ENCODE measurements around the gene LSM3.

DNA sequence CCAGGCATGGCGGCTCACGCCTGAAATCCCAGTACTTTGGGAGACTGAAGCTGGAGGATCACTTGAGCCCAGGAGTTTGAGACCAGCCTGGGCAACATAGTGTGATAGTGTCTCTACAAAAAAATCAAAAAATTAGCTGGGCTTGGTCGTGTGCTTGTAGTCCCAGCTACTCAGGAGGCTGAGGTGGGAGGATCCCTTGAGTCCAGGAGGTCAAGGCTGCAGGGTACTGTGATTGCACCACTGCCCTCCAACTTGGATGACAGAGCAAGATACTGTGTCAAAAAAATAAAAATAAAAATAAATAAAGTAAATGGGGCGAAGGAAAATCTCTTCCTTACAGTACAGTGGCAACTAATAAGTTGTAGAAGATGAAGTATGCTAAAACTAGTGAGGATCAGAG, 29.6 kb downstream of the LSM3 start:
- TF ChIP-seq, protein P1, sequence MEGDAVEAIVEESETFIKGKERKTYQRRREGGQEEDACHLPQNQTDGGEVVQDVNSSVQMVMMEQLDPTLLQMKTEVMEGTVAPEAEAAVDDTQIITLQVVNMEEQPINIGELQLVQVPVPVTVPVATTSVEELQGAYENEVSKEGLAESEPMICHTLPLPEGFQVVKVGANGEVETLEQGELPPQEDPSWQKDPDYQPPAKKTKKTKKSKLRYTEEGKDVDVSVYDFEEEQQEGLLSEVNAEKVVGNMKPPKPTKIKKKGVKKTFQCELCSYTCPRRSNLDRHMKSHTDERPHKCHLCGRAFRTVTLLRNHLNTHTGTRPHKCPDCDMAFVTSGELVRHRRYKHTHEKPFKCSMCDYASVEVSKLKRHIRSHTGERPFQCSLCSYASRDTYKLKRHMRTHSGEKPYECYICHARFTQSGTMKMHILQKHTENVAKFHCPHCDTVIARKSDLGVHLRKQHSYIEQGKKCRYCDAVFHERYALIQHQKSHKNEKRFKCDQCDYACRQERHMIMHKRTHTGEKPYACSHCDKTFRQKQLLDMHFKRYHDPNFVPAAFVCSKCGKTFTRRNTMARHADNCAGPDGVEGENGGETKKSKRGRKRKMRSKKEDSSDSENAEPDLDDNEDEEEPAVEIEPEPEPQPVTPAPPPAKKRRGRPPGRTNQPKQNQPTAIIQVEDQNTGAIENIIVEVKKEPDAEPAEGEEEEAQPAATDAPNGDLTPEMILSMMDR (IDR thresholded peaks at IDR 0.05), result no peak
- TF ChIP-seq EP300 (IDR thresholded peaks at IDR 0.05), result no peak

All from gastroesophageal sphincter (tissue), 3 donors.